SK-N-SH (cell line): Measurements from ENCODE around the gene LRRC59. TPM values are rescaled to one million over a fixed set of nuclear protein-coding genes. Genes with fewer than 3 reads are reported as not detected.
A peak's percentile ranks its signal among the peaks of the same experiment; 100 is the strongest.

Experiments used
- CTCF ChIA-PET: fragments of 300-600, 350-600 bp; formaldehyde crosslinking; extraction: SDS; loops from one replicate; lab custom pipeline; 2021; lab: Yijun Ruan, JAX
- POLR2A ChIA-PET: fragments of 350-600 bp; sonication (Branson Sonifier 250); formaldehyde crosslinking; extraction: SDS; loops from one replicate; lab custom pipeline; 2020; ENCODE audit warnings: antibody characterized with exemption, inconsistent platforms; lab: Yijun Ruan, JAX
- DNase-seq: peaks from one replicate; pipeline ENCODE4 v3.0.0; 2012
- H2AFZ ChIP-seq: fragments of 200-600 bp; sonication (generic); 2 replicates; pipeline ENCODE4 v1.8.1; 2016; ENCODE audit warnings: antibody characterized with exemption, mild to moderate bottlenecking, low read depth
- H3F3A ChIP-seq: fragments of 200-600 bp; sonication (generic); replicated peaks from 2 replicates; pipeline ENCODE3; 2016; ENCODE audit warnings: antibody characterized with exemption, mild to moderate bottlenecking; ENCODE audit not compliant: insufficient read depth
- H3K27ac ChIP-seq, 2 experiments: fragments of 200-500 bp in 1 of 2; fragments of 200-600 bp in 1 of 2; sonication (Bioruptor generic) in 1 of 2; sonication (generic), shearing (Covaris generic) in 1 of 2; 2 replicates each; pipeline versions ENCODE4 v1.5.1 to v1.6.1; 2014 to 2016; ENCODE audit warnings: low read depth in 2 of 2, inconsistent platforms in 1 of 2, low read length in 1 of 2, mild to moderate bottlenecking in 1 of 2, mixed read lengths in 1 of 2
- H3K27me3 ChIP-seq: fragments of 200-600 bp; sonication (generic), shearing (Covaris generic); 2 replicates; pipeline ENCODE4 v1.6.1; 2016; ENCODE audit warnings: mixed run types; ENCODE audit not compliant: insufficient read depth
- H3K36me3 ChIP-seq, 2 experiments: fragments of 200-500 bp in 1 of 2; fragments of 200-600 bp in 1 of 2; sonication (Bioruptor generic) in 1 of 2; sonication (generic) in 1 of 2; replicated peaks in 1 of 2; 2 replicates each; pipeline versions ENCODE3 to v1.5.1; 2014 to 2016; ENCODE audit warnings: low read length in 1 of 2, mild to moderate bottlenecking in 1 of 2; ENCODE audit not compliant: insufficient read depth in 2 of 2, control insufficient read depth in 1 of 2
- H3K4me1 ChIP-seq, 2 experiments: fragments of 200-500 bp in 1 of 2; fragments of 200-600 bp in 1 of 2; sonication (Bioruptor generic) in 1 of 2; sonication (generic), shearing (Covaris generic) in 1 of 2; 2 replicates each; pipeline versions ENCODE4 v1.5.1 to v1.6.1; 2014 to 2016; ENCODE audit warnings: low read depth in 1 of 2, low read length in 1 of 2, mixed run types in 1 of 2; ENCODE audit not compliant: insufficient read depth in 2 of 2, control insufficient read depth in 1 of 2
- H3K4me2 ChIP-seq: fragments of 200-600 bp; sonication (generic), shearing (Covaris generic); 2 replicates; pipeline ENCODE4 v1.6.1; 2017; ENCODE audit warnings: mixed run types
- H3K4me3 ChIP-seq, 2 experiments: fragments of 200-500 bp in 1 of 2; fragments of 200-600 bp in 1 of 2; sonication (Bioruptor generic) in 1 of 2; sonication (generic), shearing (Covaris generic) in 1 of 2; 2 replicates each; pipeline versions ENCODE4 v1.5.1 to v1.8.1; 2014 to 2016; ENCODE audit warnings: low read depth in 2 of 2, inconsistent platforms in 1 of 2, low read length in 1 of 2, mild to moderate bottlenecking in 1 of 2, mixed read lengths in 1 of 2, moderate library complexity in 1 of 2
- H3K79me2 ChIP-seq: fragments of 200-600 bp; sonication (generic); 2 replicates; pipeline ENCODE4 v1.8.1; 2017; ENCODE audit warnings: mild to moderate bottlenecking; ENCODE audit not compliant: insufficient read depth
- H3K9ac ChIP-seq: fragments of 200-600 bp; sonication (generic); 2 replicates; pipeline ENCODE4 v1.6.1; 2017; ENCODE audit warnings: mixed run types
- H3K9me2 ChIP-seq: fragments of 200-600 bp; sonication (generic); 2 replicates; pipeline ENCODE4 v1.6.1; 2017; ENCODE audit warnings: mixed run types
- H3K9me3 ChIP-seq: fragments of 200-600 bp; sonication (generic); 2 replicates; pipeline ENCODE4 v1.6.1; 2017; ENCODE audit warnings: mixed run types, mild to moderate bottlenecking, moderate library complexity
- H4K20me1 ChIP-seq: fragments of 200-600 bp; sonication (generic); 2 replicates; pipeline ENCODE4 v1.6.1; 2017; ENCODE audit warnings: mild to moderate bottlenecking, mixed run types; ENCODE audit not compliant: insufficient read depth
- CTCF ChIP-seq: fragments of 200-600 bp; sonication (generic); IDR thresholded peaks from 2 replicates; pipeline ENCODE4 v1.6.1; 2017; ENCODE audit warnings: antibody characterized with exemption, mild to moderate bottlenecking, moderate library complexity
- EP300 ChIP-seq, 2 experiments: IDR thresholded peaks; 2 replicates each; pipeline versions ENCODE4 v1.4.0 to v1.6.1; 2012; ENCODE audit warnings: borderline replicate concordance in 1 of 2, low read depth in 1 of 2, low read length in 1 of 2
- FOSL2 ChIP-seq: IDR thresholded peaks from 2 replicates; pipeline ENCODE4 v1.4.0; 2012; ENCODE audit warnings: low read depth, mild to moderate bottlenecking, moderate library complexity, borderline replicate concordance
- FOXM1 ChIP-seq: IDR thresholded peaks from 2 replicates; pipeline ENCODE4 v1.4.0; 2012; ENCODE audit warnings: low read depth, mild to moderate bottlenecking
- GABPA ChIP-seq: IDR thresholded peaks from 2 replicates; pipeline ENCODE4 v1.4.0; 2012; ENCODE audit warnings: low read depth, mild to moderate bottlenecking
- JUND ChIP-seq: IDR thresholded peaks from 2 replicates; pipeline ENCODE4 v1.4.0; 2012
- MAX ChIP-seq: IDR thresholded peaks from 2 replicates; pipeline ENCODE4 v1.4.0; 2012; ENCODE audit warnings: low read depth
- NFIC ChIP-seq: IDR thresholded peaks from 2 replicates; pipeline ENCODE4 v1.4.0; 2012; ENCODE audit warnings: borderline replicate concordance
- PBX3 ChIP-seq: IDR thresholded peaks from 2 replicates; pipeline ENCODE4; 2012
- RAD21 ChIP-seq: IDR thresholded peaks from 2 replicates; pipeline ENCODE4 v1.6.1; 2012; ENCODE audit warnings: mild to moderate bottlenecking, low read length
- RCOR1 ChIP-seq: fragments of 150-350 bp; IDR thresholded peaks from 2 replicates; pipeline ENCODE4 v1.6.1; 2017; ENCODE audit warnings: antibody characterized with exemption, low read length
- RFX5 ChIP-seq: IDR thresholded peaks from 2 replicates; pipeline ENCODE4 v1.6.1; 2012; ENCODE audit warnings: mild to moderate bottlenecking, improper control_type of control experiment, low read length
- RXRA ChIP-seq: IDR thresholded peaks from 2 replicates; pipeline ENCODE4 v1.4.0; 2012; ENCODE audit warnings: low read depth, mild to moderate bottlenecking, borderline replicate concordance
- TAF1 ChIP-seq: IDR thresholded peaks from 2 replicates; pipeline ENCODE4 v1.6.1; 2012; ENCODE audit warnings: low read depth, mild to moderate bottlenecking, low read length, moderate library complexity, borderline replicate concordance
- TEAD4 ChIP-seq: IDR thresholded peaks from 2 replicates; pipeline ENCODE4 v1.4.0; 2012; ENCODE audit warnings: mild to moderate bottlenecking, borderline replicate concordance; ENCODE audit not compliant: insufficient read depth
- USF1 ChIP-seq: IDR thresholded peaks from 2 replicates; pipeline ENCODE4 v1.4.0; 2012; ENCODE audit warnings: low read depth, borderline replicate concordance
- ZBTB33 ChIP-seq: IDR thresholded peaks from 2 replicates; pipeline ENCODE4 v1.4.0; 2012; ENCODE audit warnings: low read depth, borderline replicate concordance
- WGBS: methylation state at CpG from one replicate; pipeline ENCODE4 v1.1.6; 2017; ENCODE audit warnings: low lambda C conversion rate; 5-methylcytosine and 5-hydroxymethylcytosine counted together
- polyA plus RNA-seq, 3 experiments: library from polyadenylated mRNA; depleted of rRNA; stranded (reverse); fragments of >200 nt; gene quantifications; 2 replicates each; pipeline ENCODE4 v1.2.3, GENCODE V29; 2012

LRRC59 gene
- polyA plus RNA-seq, 1 of the 3 experiments (the other 2 are of a cell fraction), result 137 TPM

GRCh38 chr17:50424246-50424995, 27.1 kb upstream of the LRRC59 start:
- H3K9me3 ChIP-seq, result no peaks in the 10 kb centered on the region
- TF ChIP-seq RFX5, result no peak
- no peak for TF ChIP-seq RAD21
- TF ChIP-seq USF1, result no peak
- no peak for TF ChIP-seq GABPA
- TF ChIP-seq TAF1, result no peak
- TF ChIP-seq RCOR1, result no peak
- TF ChIP-seq FOXM1, result no peak
- TF ChIP-seq ZBTB33, result no peak
- TF ChIP-seq NFIC, result no peak
- no peak for TF ChIP-seq EP300 (IDR thresholded peaks at IDR 0.05; ENCODE audit: borderline replicate concordance in 1 of 2, low read depth in 1 of 2, low read length in 1 of 2)
- TF ChIP-seq, all 33 proteins: peak for 0
- Histone ChIP-seq H3K79me2 (peaks cover 30% of the 10 kb centered on the region), H3F3A (peaks cover 39% of the 10 kb centered on the region), H3K27me3 (no peaks in the 10 kb centered on the region), H3K27ac (peak overlapping the region; percentile 45 to 74; a peak in 3 of 4 replicates), H3K4me2 (peak overlapping the region; percentile 94), H3K4me3 (no peak overlapping the region; a peak in 1 of 4 replicates), H3K36me3 (no peaks in the 10 kb centered on the region), H2AFZ (peak overlapping the region; percentile 70; the same call in 1 of the 2 replicates), H3K9me2 (no peaks in the 10 kb centered on the region), H4K20me1 (no peaks in the 10 kb centered on the region), H3K9ac (no peak overlapping the region), H3K4me1 (peaks cover 21 to 23% of the 10 kb centered on the region in 2 experiments; a peak in 3 of 4 replicates)
- CTCF ChIA-PET, result interaction anchor here (0.7 to 1.0 kb wide), 2 partner anchors 13 to 26 kb away, joined by 3 to 6 read pairs; no protein-coding TSS in a partner anchor
- DNase-seq, result no peak
- 82% methylated on average over 9 of the region's 9 CpGs for WGBS
- POLR2A ChIA-PET, result no interaction called here

GRCh38 chr17:50423553-50424159, 26.3 kb upstream of the LRRC59 start:
- ChIA-PET CTCF (no interaction called here), POLR2A (no interaction called here)
- H4K20me1 ChIP-seq, result no peaks in the 10 kb centered on the region
- peak overlapping the region; percentile 94 for H3K4me2 ChIP-seq
- no peak overlapping the region; a peak in 1 of 4 replicates for H3K4me3 ChIP-seq
- peaks cover 21 to 23% of the 10 kb centered on the region in 2 experiments; a peak in 3 of 4 replicates for H3K4me1 ChIP-seq
- H3K27ac ChIP-seq, result peak overlapping the region; percentile 45 to 74; a peak in 3 of 4 replicates
- H3K9ac ChIP-seq, result no peak overlapping the region; the same call in 1 of the 2 replicates
- peak overlapping the region; percentile 70; the same call in 1 of the 2 replicates for H2AFZ ChIP-seq
- no peaks in the 10 kb centered on the region for H3K27me3 ChIP-seq
- no peaks in the 10 kb centered on the region for H3K36me3 ChIP-seq
- no peaks in the 10 kb centered on the region for H3K9me2 ChIP-seq
- WGBS, result 28% methylated on average over 6 of the region's 6 CpGs
- H3F3A ChIP-seq, result peaks cover 39% of the 10 kb centered on the region
- H3K79me2 ChIP-seq, result peaks cover 30% of the 10 kb centered on the region
- no peaks in the 10 kb centered on the region for H3K9me3 ChIP-seq
- DNase-seq, result no peak
- TF ChIP-seq USF1 (peak; percentile 75; the same call in 1 of the 2 replicates), TAF1 (no peak), FOSL2 (peak; percentile 82; the same call in 1 of the 2 replicates), MAX (peak; percentile 54; the same call in 1 of the 2 replicates), TEAD4 (peak; percentile 71; the same call in 1 of the 2 replicates), EP300 (IDR thresholded peaks at IDR 0.05; ENCODE audit: borderline replicate concordance in 1 of 2, low read depth in 1 of 2, low read length in 1 of 2) (peak in 1 of 2 experiments; percentile 32; a peak in 1 of 4 replicates), CTCF (no peak), JUND (no peak; the same call in 1 of the 2 replicates), RXRA (no peak), PBX3 (peak; percentile 93)
